Gastroesophageal sphincter (tissue), 4 donors: ENCODE results near the gene ADRM1. TPM values are rescaled to one million over a fixed set of nuclear protein-coding genes. Genes with fewer than 3 reads are reported as not detected.

Experiments
- ATAC-seq: fragments of 150-250 bp; one replicate; pipeline ENCODE4 v1.9.1; 2016; ENCODE audit warnings: mild to moderate bottlenecking, moderate library complexity
- H3K27ac ChIP-seq, 4 donors: fragments of 200-600 bp; sonication (generic) in 3 of 4; 1 replicate in 3 of 4; 2 replicates in 1 of 4; pipeline ENCODE4 v1.5.1; 2016 to 2019
- H3K27me3 ChIP-seq: fragments of 200-600 bp; sonication (generic); one replicate; pipeline ENCODE4 v1.5.1; 2019
- H3K36me3 ChIP-seq, 2 donors: fragments of 200-600 bp; sonication (generic); one replicate each; pipeline ENCODE4 v1.5.1; 2019; ENCODE audit warnings: control low read depth in 1 of 2
- H3K4me1 ChIP-seq, 3 donors: fragments of 200-600 bp; sonication (generic); 1 replicate in 2 of 3; 2 replicates in 1 of 3; pipeline ENCODE4 v1.5.1; 2016 to 2019; ENCODE audit warnings: control low read depth in 2 of 3
- H3K4me3 ChIP-seq, 2 donors: fragments of 200-600 bp; sonication (generic); one replicate each; pipeline ENCODE4 v1.5.1; 2019; ENCODE audit warnings: mild to moderate bottlenecking in 1 of 2, moderate library complexity in 1 of 2
- H3K9me3 ChIP-seq, 3 donors: fragments of 200-600 bp; sonication (generic); one replicate each; pipeline ENCODE4 v1.5.1; 2017 to 2019; ENCODE audit warnings: control low read depth in 2 of 3
- CTCF ChIP-seq, 4 experiments: fragments of 200-600 bp in 2 of 4; fragments of 450-650 bp in 2 of 4; sonication (generic) in 1 of 4; IDR thresholded peaks; one replicate each; pipeline ENCODE4 v1.5.1; 2017 to 2019; ENCODE audit warnings: antibody characterized with exemption in 4 of 4, mild to moderate bottlenecking in 2 of 4, moderate library complexity in 2 of 4
- EP300 ChIP-seq: sonication (generic); formaldehyde crosslinking; IDR thresholded peaks from one replicate; pipeline ENCODE4 v1.6.1; 2017; ENCODE audit warnings: antibody characterized with exemption, mild to moderate bottlenecking
- POLR2A ChIP-seq, 2 donors: fragments of 450-650 bp; IDR thresholded peaks; one replicate each; pipeline ENCODE4 v1.6.1; 2017; ENCODE audit warnings: antibody characterized with exemption in 2 of 2, mild to moderate bottlenecking in 2 of 2, moderate library complexity in 1 of 2
- POLR2AphosphoS5 ChIP-seq: sonication (generic); formaldehyde crosslinking; IDR thresholded peaks from one replicate; pipeline ENCODE4 v1.6.1; 2017; ENCODE audit warnings: antibody characterized with exemption
- WGBS, 2 donors: methylation state at CpG; one replicate each; pipeline ENCODE4 v1.1.5; 2018; ENCODE audit warnings: low coverage in 1 of 2; 5-methylcytosine and 5-hydroxymethylcytosine counted together
- total RNA-seq, 4 donors: library from RNA; depleted of rRNA; stranded (reverse); fragments of >200 nt; gene quantifications; one replicate each; pipeline ENCODE4 v1.1.0, GENCODE V29; 2016

The ADRM1 gene
- total RNA-seq, 4 donors from 2014 or later: 131 to 182 (median 151) TPM

GRCh38 chr20:62258499-62259293 lies 44.1 kb upstream of the ADRM1 start:
- no peaks in the 10 kb centered on the region for H3K9me3 ChIP-seq
- peaks cover 0 to 18% (median 3%) of the 10 kb centered on the region in 3 donors for H3K4me1 ChIP-seq
- ATAC-seq: peak; percentile 90
- WGBS, 2 donors: 43 to 58% methylated on average over 7 to 12 of the region's 20 CpGs
- H3K27me3 ChIP-seq: no peaks in the 10 kb centered on the region
- H3K36me3 ChIP-seq: peaks cover 0 to 74% of the 10 kb centered on the region in 2 donors
- peak; percentile 35 for TF ChIP-seq POLR2AphosphoS5
- no peak for TF ChIP-seq POLR2A (IDR thresholded peaks at IDR 0.05)
- TF ChIP-seq CTCF (IDR thresholded peaks at IDR 0.05): no peak
- no peak for TF ChIP-seq EP300
- no peak overlapping the region for H3K4me3 ChIP-seq
- peak overlapping the region in 2 of 4 donors; percentile 25 to 39 for H3K27ac ChIP-seq

- WGBS, 2 donors: 83% methylated on average over 3 of the region's 8 CpGs; no CpG with 5 or more reads in 1 of the 2 donors
These were observed 43.6 kb upstream of the ADRM1 start for GRCh38 chr20:62259294-62259565.

GRCh38 chr20:62262064-62262463 lies 40.7 kb upstream of the ADRM1 start:
- no peak for ATAC-seq
- WGBS, 2 donors: 92% methylated on average over 6 of the region's 10 CpGs; no CpG with 5 or more reads in 1 of the 2 donors
- Histone ChIP-seq H3K36me3 (peaks cover 0 to 93% of the 10 kb centered on the region in 2 donors), H3K27me3 (no peaks in the 10 kb centered on the region), H3K4me3 (no peak overlapping the region), H3K9me3 (no peaks in the 10 kb centered on the region), H3K4me1 (peaks cover 0 to 18% (median 3%) of the 10 kb centered on the region in 3 donors), H3K27ac (no peak overlapping the region)
- no peak for TF ChIP-seq CTCF (IDR thresholded peaks at IDR 0.05)
- no peak for TF ChIP-seq EP300
- no peak for TF ChIP-seq POLR2A (IDR thresholded peaks at IDR 0.05)
- no peak for TF ChIP-seq POLR2AphosphoS5

More at GRCh38 chr20:62259294-62259565, 43.6 kb upstream of the ADRM1 start:
- TF ChIP-seq CTCF (IDR thresholded peaks at IDR 0.05) (no peak), EP300 (no peak), POLR2AphosphoS5 (no peak), POLR2A (IDR thresholded peaks at IDR 0.05) (no peak)
- no peaks in the 10 kb centered on the region for H3K27me3 ChIP-seq
- H3K9me3 ChIP-seq: no peaks in the 10 kb centered on the region
- ATAC-seq: no peak
- H3K4me3 ChIP-seq: no peak overlapping the region
- peaks cover 0 to 78% of the 10 kb centered on the region in 2 donors for H3K36me3 ChIP-seq
- peak overlapping the region in 1 of 4 donors; percentile 25 for H3K27ac ChIP-seq
- H3K4me1 ChIP-seq: peaks cover 0 to 18% (median 3%) of the 10 kb centered on the region in 3 donors

GRCh38 chr20:62263396-62263795 lies 39.4 kb upstream of the ADRM1 start:
- H3K36me3 ChIP-seq: peaks cover 0 to 93% of the 10 kb centered on the region in 2 donors
- no peak for ATAC-seq
- WGBS, 2 donors: 97 to 100% methylated on average over 2 to 7 of the region's 14 CpGs
- H3K27me3 ChIP-seq: no peaks in the 10 kb centered on the region
- H3K27ac ChIP-seq: no peak overlapping the region
- H3K4me1 ChIP-seq: peaks cover 0 to 10% (median 3%) of the 10 kb centered on the region in 3 donors
- H3K4me3 ChIP-seq: no peak overlapping the region
- no peaks in the 10 kb centered on the region for H3K9me3 ChIP-seq
- TF ChIP-seq POLR2AphosphoS5: no peak
- TF ChIP-seq POLR2A (IDR thresholded peaks at IDR 0.05): no peak

- TF ChIP-seq CTCF (IDR thresholded peaks at IDR 0.05) (no peak), EP300 (no peak), POLR2AphosphoS5 (no peak), POLR2A (IDR thresholded peaks at IDR 0.05) (no peak)
- ATAC-seq: no peak
- 77 to 100% methylated on average over 1 of the region's 1 CpG for WGBS, 2 donors
- Histone ChIP-seq H3K27me3 (no peaks in the 10 kb centered on the region), H3K4me1 (no peaks in the 10 kb centered on the region), H3K9me3 (no peaks in the 10 kb centered on the region), H3K4me3 (no peak overlapping the region), H3K36me3 (peaks cover 0 to 96% of the 10 kb centered on the region in 2 donors), H3K27ac (no peak overlapping the region)
These were observed 37.4 kb upstream of the ADRM1 start for GRCh38 chr20:62265365-62265764.
